Testis (tissue), 2 donors: ENCODE data around the gene IFIT5.

ENCODE experiments used
- POLR2A ChIP-seq: fragments of 450-650 bp; IDR thresholded peaks from one replicate; pipeline ENCODE4 v1.6.1; 2017; ENCODE audit warnings: antibody characterized with exemption, mild to moderate bottlenecking, moderate library complexity
- TF ChIP-seq, protein P1 (sequence below), 3 experiments: fragments of 450-650 bp in 2 of 3; fragments of 200-600 bp in 1 of 3; sonication (generic) in 1 of 3; IDR thresholded peaks; one replicate each; pipeline ENCODE4 v1.5.1; 2016 to 2019; ENCODE audit warnings: antibody characterized with exemption in 3 of 3, mild to moderate bottlenecking in 2 of 3, moderate library complexity in 1 of 3

DNA sequence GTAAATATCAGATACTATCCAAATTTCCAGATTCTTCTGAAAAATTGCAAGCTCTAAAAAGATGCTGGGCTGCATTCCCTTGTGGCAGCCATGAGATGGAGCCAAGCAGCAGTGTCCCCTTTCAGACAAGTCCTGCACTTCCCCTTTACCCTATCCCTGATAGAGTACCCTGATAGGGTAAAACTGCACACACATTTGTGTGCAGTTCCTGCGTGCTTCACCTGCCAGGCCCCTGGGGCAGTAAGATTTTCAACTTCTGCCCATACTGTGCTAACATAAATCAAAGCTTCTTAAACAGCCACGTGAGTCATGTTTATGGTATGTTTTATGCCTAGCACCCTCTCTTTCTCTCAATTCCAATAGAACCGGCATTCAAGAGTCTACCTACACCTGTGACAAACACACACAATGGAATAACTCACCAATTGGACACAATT is 52.2 kb downstream of the IFIT5 start:
- TF ChIP-seq POLR2A, result no peak
- TF ChIP-seq, protein P1, sequence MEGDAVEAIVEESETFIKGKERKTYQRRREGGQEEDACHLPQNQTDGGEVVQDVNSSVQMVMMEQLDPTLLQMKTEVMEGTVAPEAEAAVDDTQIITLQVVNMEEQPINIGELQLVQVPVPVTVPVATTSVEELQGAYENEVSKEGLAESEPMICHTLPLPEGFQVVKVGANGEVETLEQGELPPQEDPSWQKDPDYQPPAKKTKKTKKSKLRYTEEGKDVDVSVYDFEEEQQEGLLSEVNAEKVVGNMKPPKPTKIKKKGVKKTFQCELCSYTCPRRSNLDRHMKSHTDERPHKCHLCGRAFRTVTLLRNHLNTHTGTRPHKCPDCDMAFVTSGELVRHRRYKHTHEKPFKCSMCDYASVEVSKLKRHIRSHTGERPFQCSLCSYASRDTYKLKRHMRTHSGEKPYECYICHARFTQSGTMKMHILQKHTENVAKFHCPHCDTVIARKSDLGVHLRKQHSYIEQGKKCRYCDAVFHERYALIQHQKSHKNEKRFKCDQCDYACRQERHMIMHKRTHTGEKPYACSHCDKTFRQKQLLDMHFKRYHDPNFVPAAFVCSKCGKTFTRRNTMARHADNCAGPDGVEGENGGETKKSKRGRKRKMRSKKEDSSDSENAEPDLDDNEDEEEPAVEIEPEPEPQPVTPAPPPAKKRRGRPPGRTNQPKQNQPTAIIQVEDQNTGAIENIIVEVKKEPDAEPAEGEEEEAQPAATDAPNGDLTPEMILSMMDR (IDR thresholded peaks at IDR 0.05), result peak in 1 of 3 experiments; percentile 41
